ENCODE measurements around the gene TECR.
A peak's percentile ranks its signal among the peaks of the same experiment; 100 is the strongest.
"Not testable (repeated sequence)": the region's sequence is repeated elsewhere in the genome, so short reads cannot be mapped to it uniquely, and the experiment has no call there.

Gene TECR

DNA sequence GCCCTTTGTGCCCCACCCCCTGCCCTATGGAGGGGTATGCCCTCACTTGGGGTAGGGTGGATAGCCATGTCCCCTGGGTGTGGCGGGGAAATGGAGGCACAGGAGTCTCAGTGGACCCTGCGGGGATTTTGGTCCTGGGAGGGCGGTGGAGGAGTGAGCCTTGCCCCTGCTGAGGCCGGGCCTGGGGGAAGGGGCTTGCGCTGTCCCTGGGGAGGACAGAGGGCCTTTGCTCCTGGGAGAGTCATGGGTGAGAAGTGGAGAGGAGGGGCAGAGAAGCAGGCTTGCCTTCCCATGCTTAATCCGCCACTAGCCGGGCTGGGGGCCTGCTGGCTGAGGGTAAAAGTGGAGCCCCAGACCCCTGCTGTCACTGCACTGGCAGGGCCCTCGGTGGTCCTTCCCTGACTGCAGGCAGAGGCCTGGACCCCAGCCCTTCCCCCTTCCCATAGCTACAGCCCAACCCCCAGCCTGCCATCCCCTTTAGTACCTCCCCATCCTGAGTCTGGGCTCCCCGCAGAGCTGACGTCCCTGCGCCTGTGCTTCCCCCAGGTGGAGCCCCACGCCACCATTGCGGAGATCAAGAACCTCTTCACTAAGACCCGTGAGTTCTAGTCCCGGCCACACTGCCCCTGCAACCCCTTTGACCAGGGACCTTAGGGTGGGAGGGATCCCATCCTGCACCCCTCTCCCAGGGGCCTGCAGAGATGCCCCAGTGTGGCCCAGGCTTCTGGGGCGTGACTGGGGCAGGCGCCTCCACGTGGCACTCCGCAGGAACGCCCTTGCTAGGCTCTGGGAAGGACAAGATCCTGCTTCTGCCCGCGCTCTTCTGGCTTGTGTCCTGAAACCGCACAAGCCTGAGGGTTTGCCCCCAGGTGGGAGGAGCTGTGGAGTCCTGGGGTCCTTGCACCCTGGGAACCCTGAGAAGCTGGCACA is 33.5 kb downstream of the TECR start:
- DNase-seq = no peak

DNA sequence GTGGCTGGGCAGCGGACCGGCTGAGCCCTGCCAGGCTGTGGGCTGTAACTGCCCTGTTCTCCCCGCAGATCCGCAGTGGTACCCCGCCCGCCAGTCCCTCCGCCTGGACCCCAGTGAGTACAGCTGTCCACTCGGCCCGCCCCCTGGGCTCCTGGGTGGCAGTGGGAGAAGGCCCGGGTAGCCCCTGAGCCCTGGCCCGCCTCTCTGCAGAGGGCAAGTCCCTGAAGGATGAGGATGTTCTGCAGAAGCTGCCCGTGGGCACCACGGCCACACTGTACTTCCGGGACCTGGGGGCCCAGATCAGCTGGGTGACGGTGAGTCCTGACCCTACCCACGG is 34.2 kb downstream of the TECR start:
- DNase-seq = no peak

- peak; percentile 77 for DNase-seq
These were observed 34.7 kb downstream of the TECR start for GRCh38 chr19:14563989-14564651.

DNA sequence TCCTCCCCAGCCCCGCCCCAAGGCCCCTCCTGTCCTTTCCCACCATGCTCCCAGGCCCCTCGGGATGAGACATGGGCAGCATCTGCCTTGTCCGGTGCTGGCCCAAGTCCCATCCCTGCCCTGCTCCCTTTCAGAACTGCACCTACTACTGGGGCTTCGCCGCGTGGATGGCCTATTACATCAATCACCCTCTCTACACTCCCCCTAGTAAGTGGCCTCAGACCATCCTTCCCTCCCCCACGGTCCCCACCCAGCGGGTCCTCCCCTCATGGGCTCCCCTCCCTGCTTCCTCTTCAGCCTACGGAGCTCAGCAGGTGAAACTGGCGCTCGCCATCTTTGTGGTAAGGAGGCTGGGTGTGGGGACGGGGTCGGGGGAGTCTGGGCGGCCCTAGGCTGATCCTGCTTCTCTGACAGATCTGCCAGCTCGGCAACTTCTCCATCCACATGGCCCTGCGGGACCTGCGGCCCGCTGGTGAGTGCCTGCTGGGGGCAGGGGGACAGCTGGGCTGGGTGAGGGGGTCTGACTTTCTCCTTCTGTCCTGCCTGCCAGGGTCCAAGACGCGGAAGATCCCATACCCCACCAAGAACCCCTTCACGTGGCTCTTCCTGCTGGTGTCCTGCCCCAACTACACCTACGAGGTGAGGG is 35.4 kb downstream of the TECR start:
- not testable (repeated sequence) for DNase-seq

DNA sequence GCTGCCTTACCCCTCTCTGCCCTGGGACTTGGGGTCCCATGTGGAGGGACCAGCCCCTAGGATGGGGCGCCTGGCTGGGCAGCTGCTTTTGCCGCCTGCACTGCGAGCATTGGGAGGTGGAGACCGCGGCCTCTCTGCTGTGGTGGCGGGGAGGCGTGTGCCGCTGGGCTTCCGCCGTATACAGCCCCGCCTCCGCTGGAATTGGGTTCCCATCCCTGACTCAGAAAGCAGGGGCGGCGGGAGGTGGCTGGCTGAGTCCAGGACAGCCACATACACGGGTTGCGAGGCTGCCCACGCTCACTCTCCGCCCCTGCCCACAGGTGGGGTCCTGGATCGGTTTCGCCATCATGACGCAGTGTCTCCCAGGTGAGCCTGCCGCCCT is 35.9 kb downstream of the TECR start:
- no peak for DNase-seq

GRCh38 chr19:14565765-14566711 is 36.6 kb downstream of the TECR start:
- DNase-seq = no peak

DNA sequence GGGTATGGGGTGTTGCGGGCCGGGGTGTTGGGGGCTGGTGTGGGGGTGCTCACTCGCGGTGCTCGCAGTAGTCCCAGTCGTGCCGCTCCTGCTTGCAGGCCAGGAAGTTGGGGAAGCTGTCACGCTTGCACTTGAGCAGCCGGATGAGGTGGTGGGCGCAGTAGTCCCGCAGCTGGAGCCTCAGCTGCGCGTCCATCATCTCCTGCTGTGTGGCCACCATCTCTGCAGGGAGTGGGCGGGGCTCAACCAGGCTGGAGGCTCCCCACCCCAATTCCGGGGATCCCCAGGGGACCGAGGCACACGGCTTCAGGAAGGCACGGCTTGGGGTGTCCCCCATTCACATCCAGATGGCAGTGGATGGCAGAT is 37.3 kb downstream of the TECR start:
- DNase-seq = no peak

GRCh38 chr19:14567079-14567478 is 37.7 kb downstream of the TECR start:
- DNase-seq = no peak

GRCh38 chr19:14570864-14571527 is 41.6 kb downstream of the TECR start:
- no peak for DNase-seq

GRCh38 chr19:14571695-14572490 is 42.5 kb downstream of the TECR start, which contains the start of gene NDUFB7:
Gene NDUFB7, minus strand, starts transcription at chr19:14572066. Its CDS starts 66 bp downstream, at chr19:14572000.
- peak; percentile 97 for DNase-seq

DNA sequence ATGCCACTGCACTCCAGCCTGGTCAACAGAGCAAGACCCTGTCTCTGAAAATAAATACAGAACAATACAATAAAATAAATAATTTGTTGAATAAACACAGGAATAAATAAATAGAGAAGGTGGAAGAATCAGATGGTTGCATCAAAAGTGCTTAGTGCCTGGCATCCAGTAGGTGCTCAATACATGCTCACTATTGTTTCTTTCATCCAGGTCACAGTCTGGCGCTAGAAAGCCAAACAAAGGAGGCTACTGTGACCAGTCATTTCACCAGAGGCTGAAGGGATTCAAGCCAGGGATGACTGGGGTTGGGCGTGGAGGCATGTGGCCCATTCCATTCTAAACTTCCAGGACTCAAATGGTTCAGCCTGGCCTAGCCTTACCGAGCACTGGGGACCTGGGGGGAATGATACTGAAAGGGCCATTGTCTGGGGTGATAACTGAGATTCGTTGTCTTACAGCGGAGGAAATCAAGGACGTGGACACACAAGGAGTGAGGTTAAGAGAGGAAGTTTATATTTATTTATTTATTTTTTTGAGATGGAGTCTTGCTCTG is 46.1 kb downstream of the TECR start:
- DNase-seq = no peak

DNA sequence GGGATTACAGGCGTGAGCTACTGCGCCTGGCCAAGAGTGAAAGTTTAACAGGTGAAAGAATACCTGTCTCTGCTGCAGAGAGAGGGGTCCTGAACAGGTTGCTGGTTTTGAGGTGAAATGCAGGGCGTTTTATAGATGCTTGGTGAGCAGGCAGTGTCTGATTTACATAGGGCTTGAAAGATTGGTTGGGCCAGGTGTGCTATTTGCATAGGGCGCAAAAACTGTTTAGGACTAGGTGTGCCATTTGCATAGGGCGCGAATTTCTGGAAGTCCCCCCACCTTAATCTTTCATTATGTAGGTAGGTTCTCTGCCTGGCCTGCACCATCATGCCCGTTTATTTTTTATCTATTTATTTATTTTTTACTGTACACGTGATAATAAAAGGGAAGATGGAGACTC is 47.0 kb downstream of the TECR start:
- DNase-seq = no peak

DNA sequence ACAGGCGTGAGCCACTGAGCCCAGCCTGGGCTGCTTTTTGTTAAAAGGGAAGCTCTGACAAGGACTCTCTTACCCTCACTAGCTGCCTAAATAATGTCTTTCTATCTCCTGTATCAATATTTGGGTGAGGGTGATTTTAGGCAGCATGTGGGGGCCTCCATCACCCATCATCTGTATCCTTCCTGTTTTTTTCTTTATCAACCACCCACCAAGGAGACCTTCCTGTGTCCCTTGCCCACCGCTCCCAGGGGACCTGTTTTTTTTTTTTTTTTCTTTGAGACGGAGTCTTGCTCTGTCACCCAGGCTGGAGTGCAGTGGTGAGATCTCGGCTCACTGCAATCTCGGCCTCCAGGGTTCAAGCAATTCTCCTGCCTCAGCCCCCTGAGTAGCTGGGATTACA is 47.9 kb downstream of the TECR start:
- DNase-seq = no peak

- no peak for DNase-seq
These were observed 48.6 kb downstream of the TECR start for GRCh38 chr19:14577885-14578427.

DNA sequence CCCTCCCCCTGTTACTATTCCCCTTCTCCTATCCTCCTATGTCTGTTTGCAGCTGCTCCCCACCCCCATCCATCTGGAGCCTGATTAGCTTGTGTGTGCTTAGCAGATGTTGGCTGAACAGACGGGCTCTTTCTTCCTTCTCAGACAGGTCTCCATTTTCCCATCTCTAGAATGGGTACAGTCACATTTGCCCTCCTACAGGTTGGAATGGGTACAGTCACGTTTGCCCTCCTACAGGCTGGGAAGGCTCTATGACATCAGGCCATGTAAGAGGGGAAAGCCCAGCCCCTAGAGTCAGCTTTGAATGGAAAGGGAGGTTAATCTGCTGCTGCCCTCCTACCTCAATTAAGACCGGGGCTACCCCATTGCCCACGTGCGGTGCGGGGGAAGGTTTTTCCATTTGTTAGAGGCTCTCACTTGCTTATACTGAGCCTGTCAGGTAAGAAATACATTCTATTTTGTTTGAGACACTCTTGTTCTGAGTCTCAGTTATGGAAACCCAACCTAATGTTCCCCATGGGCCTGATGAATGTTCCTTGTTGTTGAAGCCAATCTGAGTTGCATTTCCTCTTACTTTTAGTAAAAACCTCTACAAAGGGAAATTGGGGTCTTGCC is 51.3 kb downstream of the TECR start:
- DNase-seq = peak; percentile 45

GRCh38 chr19:14582894-14583340 is 53.5 kb downstream of the TECR start, which contains the start of gene CLEC17A:
Gene CLEC17A, plus strand, starts transcription at chr19:14583084. Its CDS starts 77 bp downstream, at chr19:14583161.
- DNase-seq = no peak

DNA sequence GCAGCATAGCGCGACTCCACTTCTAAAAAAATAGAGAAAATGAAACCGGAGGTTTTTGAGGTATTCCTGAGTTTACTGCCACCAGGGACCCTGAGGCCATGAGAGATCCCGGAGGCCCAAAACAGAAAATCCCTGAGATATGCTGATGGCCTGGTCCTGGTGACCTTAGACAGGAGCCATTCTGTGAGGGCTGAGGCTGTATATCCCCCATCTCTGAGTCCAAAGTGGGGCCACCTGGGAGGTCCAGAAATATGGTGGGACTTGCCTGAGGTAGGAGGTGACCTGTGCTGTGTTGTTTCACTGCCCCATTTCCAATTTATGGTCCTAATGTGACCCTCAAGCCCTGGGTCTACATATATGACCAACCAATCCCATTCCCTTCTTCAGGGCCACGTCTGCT is 55.0 kb downstream of the TECR start:
- DNase-seq = not testable (repeated sequence)

DNA sequence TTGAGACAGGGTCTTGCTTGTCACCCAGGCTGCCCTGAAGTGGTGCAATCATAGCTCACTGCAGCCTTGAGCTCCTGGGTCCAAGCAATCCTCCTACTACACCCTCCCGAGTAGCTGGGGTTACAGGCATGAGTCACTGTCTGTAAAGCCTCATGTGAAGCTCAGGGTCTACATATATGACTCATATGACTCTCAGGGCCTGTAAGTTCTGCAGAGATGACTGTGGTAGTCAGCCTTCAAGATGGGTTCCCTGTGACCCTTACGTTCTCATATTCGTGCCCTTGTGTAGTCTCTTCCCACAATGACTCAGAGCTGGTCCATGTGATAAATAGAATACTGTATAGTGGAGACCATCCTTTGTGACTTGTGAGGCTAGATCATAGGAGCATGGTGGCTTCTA is 55.8 kb downstream of the TECR start:
- DNase-seq = peak; percentile 94

GRCh38 chr19:14589433-14589832 is 60.0 kb downstream of the TECR start:
- DNase-seq = peak; percentile 72

DNA sequence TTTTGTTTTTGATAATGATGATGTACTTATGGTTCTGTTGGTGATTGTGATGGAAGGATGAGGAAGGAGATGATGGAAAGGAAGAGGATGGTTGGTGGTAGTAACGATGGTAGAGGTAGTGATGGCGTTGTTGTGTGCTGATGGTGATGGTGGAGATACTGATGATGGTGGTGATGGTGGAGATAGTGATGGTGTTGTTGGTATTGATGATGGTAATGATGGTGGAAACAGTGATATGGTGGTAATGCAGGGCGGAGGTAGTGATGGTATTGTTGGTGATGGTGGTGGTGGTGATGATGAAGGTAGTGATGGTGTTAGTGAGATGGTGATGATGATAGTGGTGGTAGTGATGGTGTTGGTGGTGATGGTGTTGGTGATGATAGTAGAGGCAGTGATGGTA is 66.2 kb downstream of the TECR start:
- no peak for DNase-seq
